ENCODE data around the gene CD99L2. TPM values are rescaled to one million over a fixed set of nuclear protein-coding genes. Genes with fewer than 3 reads are reported as not detected.

The CD99L2 gene
- total RNA-seq, 2 experiments from 2014 or later: 5.9 to 12.3 TPM

DNA sequence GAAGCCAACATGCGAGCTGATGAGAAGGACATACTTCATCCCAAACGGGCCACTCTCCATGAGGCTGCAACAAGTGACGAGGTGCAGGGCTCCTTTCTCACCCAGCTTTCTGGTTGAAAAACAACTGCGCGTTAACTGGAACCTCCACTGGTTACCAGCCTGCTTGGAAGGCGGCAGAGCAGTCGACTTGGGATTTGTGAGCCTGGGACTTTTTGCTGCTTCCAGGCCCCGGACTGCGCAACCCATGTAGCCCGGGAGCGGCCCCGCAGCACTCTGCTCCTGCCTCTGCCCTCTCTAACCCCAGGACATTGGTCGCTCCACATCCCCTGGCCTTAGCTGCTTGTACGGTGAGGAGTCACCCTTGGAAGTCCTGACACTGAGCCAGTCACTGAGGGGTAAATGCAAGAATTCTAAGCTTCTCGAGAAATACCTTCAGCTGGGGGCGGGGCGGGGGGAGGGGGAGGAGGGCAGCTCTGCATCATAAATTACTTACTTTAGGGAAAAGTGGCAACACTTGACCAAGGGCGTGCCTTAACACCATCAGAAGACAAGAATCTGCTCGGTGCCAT is 132.6 kb downstream of the CD99L2 start:
- H3K4me2 ChIP-seq (ENCODE audit: low read length): no peak overlapping the region
- H3K9me2 ChIP-seq (ENCODE audit: insufficient read depth, low read length): no peaks in the 10 kb centered on the region
- ChIA-PET CTCF (ENCODE audit: unreplicated experiment) (no interaction called here), POLR2A (no interaction called here)
- H2AFZ ChIP-seq (ENCODE audit: low read length): no peak overlapping the region
- no peaks in the 10 kb centered on the region for H3K4me1 ChIP-seq (ENCODE audit: insufficient read depth, low read length, poor library complexity, severe bottlenecking)
- H3K36me3 ChIP-seq (ENCODE audit: insufficient read depth, low read length): peaks cover 10% of the 10 kb centered on the region; the same call in 1 of the 2 replicates
- H4K20me1 ChIP-seq (ENCODE audit: insufficient read depth, low read length): no peaks in the 10 kb centered on the region
- no peaks in the 10 kb centered on the region for H3K79me2 ChIP-seq (ENCODE audit: insufficient read depth, low read depth, low read length)
- H3K9me3 ChIP-seq (ENCODE audit: low read length): no peaks in the 10 kb centered on the region
- H3K27ac ChIP-seq (ENCODE audit: low read depth, low read length, poor library complexity, severe bottlenecking): no peak overlapping the region
- no TSS peak for BruUV-seq (replicated peaks)
- no peak for DNase-seq (ENCODE audit: low spot score)
- TF ChIP-seq, protein P1, sequence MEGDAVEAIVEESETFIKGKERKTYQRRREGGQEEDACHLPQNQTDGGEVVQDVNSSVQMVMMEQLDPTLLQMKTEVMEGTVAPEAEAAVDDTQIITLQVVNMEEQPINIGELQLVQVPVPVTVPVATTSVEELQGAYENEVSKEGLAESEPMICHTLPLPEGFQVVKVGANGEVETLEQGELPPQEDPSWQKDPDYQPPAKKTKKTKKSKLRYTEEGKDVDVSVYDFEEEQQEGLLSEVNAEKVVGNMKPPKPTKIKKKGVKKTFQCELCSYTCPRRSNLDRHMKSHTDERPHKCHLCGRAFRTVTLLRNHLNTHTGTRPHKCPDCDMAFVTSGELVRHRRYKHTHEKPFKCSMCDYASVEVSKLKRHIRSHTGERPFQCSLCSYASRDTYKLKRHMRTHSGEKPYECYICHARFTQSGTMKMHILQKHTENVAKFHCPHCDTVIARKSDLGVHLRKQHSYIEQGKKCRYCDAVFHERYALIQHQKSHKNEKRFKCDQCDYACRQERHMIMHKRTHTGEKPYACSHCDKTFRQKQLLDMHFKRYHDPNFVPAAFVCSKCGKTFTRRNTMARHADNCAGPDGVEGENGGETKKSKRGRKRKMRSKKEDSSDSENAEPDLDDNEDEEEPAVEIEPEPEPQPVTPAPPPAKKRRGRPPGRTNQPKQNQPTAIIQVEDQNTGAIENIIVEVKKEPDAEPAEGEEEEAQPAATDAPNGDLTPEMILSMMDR (conservative IDR thresholded peaks at IDR 0.05; ENCODE audit: low read length): no peak
- TF ChIP-seq EZH2phosphoT487 (IDR thresholded peaks at IDR 0.05; ENCODE audit: borderline replicate concordance, low read depth, low read length): no peak
- H3K4me3 ChIP-seq (ENCODE audit: low read depth, low read length, poor library complexity, severe bottlenecking): no peak overlapping the region
- intact Hi-C loops (cut with micrococcal nuclease; ENCODE audit: unreplicated experiment): no loop called here

- no TSS peak for BruUV-seq (replicated peaks)
- H3K27ac ChIP-seq (ENCODE audit: low read depth, low read length, poor library complexity, severe bottlenecking): no peak overlapping the region
- H3K4me2 ChIP-seq (ENCODE audit: low read length): no peak overlapping the region
- H3K9me2 ChIP-seq (ENCODE audit: insufficient read depth, low read length): no peaks in the 10 kb centered on the region
- no peak overlapping the region for H2AFZ ChIP-seq (ENCODE audit: low read length)
- H3K79me2 ChIP-seq (ENCODE audit: insufficient read depth, low read depth, low read length): no peaks in the 10 kb centered on the region
- H4K20me1 ChIP-seq (ENCODE audit: insufficient read depth, low read length): no peaks in the 10 kb centered on the region
- no peaks in the 10 kb centered on the region for H3K4me1 ChIP-seq (ENCODE audit: insufficient read depth, low read length, poor library complexity, severe bottlenecking)
- H3K36me3 ChIP-seq (ENCODE audit: insufficient read depth, low read length): peaks cover 10% of the 10 kb centered on the region; the same call in 1 of the 2 replicates
- POLR2A ChIA-PET: no interaction called here
- DNase-seq (ENCODE audit: low spot score): no peak
- H3K4me3 ChIP-seq (ENCODE audit: low read depth, low read length, poor library complexity, severe bottlenecking): no peak overlapping the region
- H3K9me3 ChIP-seq (ENCODE audit: low read length): no peaks in the 10 kb centered on the region
- no peak for TF ChIP-seq EZH2phosphoT487 (IDR thresholded peaks at IDR 0.05; ENCODE audit: borderline replicate concordance, low read depth, low read length)
- TF ChIP-seq, protein P1 (conservative IDR thresholded peaks at IDR 0.05; ENCODE audit: low read length): no peak
- CTCF ChIA-PET (ENCODE audit: unreplicated experiment): no interaction called here
- intact Hi-C loops (cut with micrococcal nuclease; ENCODE audit: unreplicated experiment): no loop called here
These were observed 133.2 kb downstream of the CD99L2 start for GRCh38 chrX:150765237-150765636.

DNA sequence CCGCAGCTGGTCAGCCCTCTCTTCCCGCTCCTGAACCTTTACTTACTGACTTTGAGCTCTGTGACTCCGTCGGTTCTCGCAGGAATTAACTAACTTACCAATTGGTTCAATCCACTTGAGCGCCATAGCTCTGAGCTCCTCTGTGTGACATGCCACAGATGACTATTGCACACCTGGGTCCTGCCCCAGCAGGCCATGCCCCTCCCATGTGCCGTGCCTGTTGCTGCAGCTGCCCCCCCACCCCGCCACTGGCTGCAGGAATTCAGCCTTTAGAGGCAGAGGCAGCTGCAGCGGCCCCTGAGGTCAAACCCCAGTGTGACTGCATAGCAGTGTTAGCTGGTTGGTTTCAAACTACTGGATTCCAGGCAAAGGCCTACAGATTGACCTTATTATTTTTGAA is 134.7 kb downstream of the CD99L2 start:
- Histone ChIP-seq H3K4me3 (ENCODE audit: low read depth, low read length, poor library complexity, severe bottlenecking) (no peak overlapping the region), H3K79me2 (ENCODE audit: insufficient read depth, low read depth, low read length) (no peaks in the 10 kb centered on the region), H3K4me1 (ENCODE audit: insufficient read depth, low read length, poor library complexity, severe bottlenecking) (no peaks in the 10 kb centered on the region), H3K27ac (ENCODE audit: low read depth, low read length, poor library complexity, severe bottlenecking) (no peak overlapping the region), H3K9me2 (ENCODE audit: insufficient read depth, low read length) (no peaks in the 10 kb centered on the region), H4K20me1 (ENCODE audit: insufficient read depth, low read length) (no peaks in the 10 kb centered on the region), H3K36me3 (ENCODE audit: insufficient read depth, low read length) (peaks cover 10% of the 10 kb centered on the region; the same call in 1 of the 2 replicates), H3K4me2 (ENCODE audit: low read length) (no peak overlapping the region), H2AFZ (ENCODE audit: low read length) (no peak overlapping the region), H3K9me3 (ENCODE audit: low read length) (no peaks in the 10 kb centered on the region)
- TF ChIP-seq, protein P1 (conservative IDR thresholded peaks at IDR 0.05; ENCODE audit: low read length): no peak
- TF ChIP-seq EZH2phosphoT487 (IDR thresholded peaks at IDR 0.05; ENCODE audit: borderline replicate concordance, low read depth, low read length): no peak
- ChIA-PET POLR2A (interaction anchor here (0.9 kb wide), 1 partner anchor 88 kb away, joined by 3 read pairs; no protein-coding TSS in a partner anchor), CTCF (ENCODE audit: unreplicated experiment) (no interaction called here)
- intact Hi-C loops (cut with micrococcal nuclease; ENCODE audit: unreplicated experiment): no loop called here
- DNase-seq (ENCODE audit: low spot score): no peak
- no TSS peak for BruUV-seq (replicated peaks)

All from OCI-LY7 (cell line).